SJCRH30 (cell line): Measurements from ENCODE around the gene RPS24. TPM values are rescaled to one million over a fixed set of nuclear protein-coding genes. Genes with fewer than 3 reads are reported as not detected.
"Not testable (repeated sequence)": the region's sequence is repeated elsewhere in the genome, so short reads cannot be mapped to it uniquely, and the experiment has no call there.

Source experiments
- DNase-seq, 2 experiments: peaks; one replicate each; pipeline ENCODE4 v3.0.0-alpha.2; 2015 to 2020
- H3K27ac ChIP-seq: fragments of 250-450 bp; sonication (Bioruptor Pico); 2 replicates; pipeline ENCODE4 v1.5.1; 2020; ENCODE audit warnings: mild to moderate bottlenecking, moderate library complexity
- H3K27me3 ChIP-seq: fragments of 250-450 bp; sonication (Bioruptor Pico); 2 replicates; pipeline ENCODE4 v1.5.1; 2020; ENCODE audit warnings: mild to moderate bottlenecking, moderate library complexity
- H3K36me3 ChIP-seq: fragments of 250-450 bp; sonication (Bioruptor Pico); 2 replicates; pipeline ENCODE4 v1.5.1; 2020; ENCODE audit warnings: mild to moderate bottlenecking, moderate library complexity
- H3K4me1 ChIP-seq: fragments of 250-450 bp; sonication (Bioruptor Pico); 2 replicates; pipeline ENCODE4 v1.5.1; 2020; ENCODE audit warnings: mild to moderate bottlenecking, moderate library complexity
- H3K4me3 ChIP-seq: fragments of 250-450 bp; sonication (Bioruptor Pico); 2 replicates; pipeline ENCODE4 v1.5.1; 2020; ENCODE audit warnings: mild to moderate bottlenecking, moderate library complexity
- H3K9me3 ChIP-seq: fragments of 250-450 bp; sonication (Bioruptor Pico); replicated peaks from 2 replicates; pipeline ENCODE4 v1.5.1; 2020; ENCODE audit warnings: mild to moderate bottlenecking, moderate library complexity
- total RNA-seq: library from RNA; depleted of rRNA; stranded (reverse); fragments of >200 nt; shearing (Covaris generic); gene quantifications from 2 replicates; pipeline ENCODE4 v1.2.3, GENCODE V29; 2014; rRNA removed

RPS24 gene
- 5,195 and 6,145 TPM in 2 replicates for total RNA-seq

- Histone ChIP-seq H3K27ac (peak within 1 kb of the TSS; percentile 67), H3K4me3 (peak within 1 kb of the TSS; percentile 73), H3K9me3 (no peaks in the 10 kb centered on the region), H3K4me1 (peaks cover 11% of the 10 kb centered on the region), H3K36me3 (peaks cover 46% of the 10 kb centered on the region), H3K27me3 (no peaks in the 10 kb centered on the region)
- peak; percentile 95 to 98 for DNase-seq
These were observed at the start of gene RPS24 for GRCh38 chr10:78033637-78034470. Gene RPS24, plus strand, starts transcription at chr10:78033863. Its CDS starts 39 bp downstream, at chr10:78033902.

- H3K4me1 ChIP-seq = no peaks in the 10 kb centered on the region
- H3K9me3 ChIP-seq = no peaks in the 10 kb centered on the region
- H3K36me3 ChIP-seq = peaks cover 61% of the 10 kb centered on the region
- H3K27me3 ChIP-seq = no peaks in the 10 kb centered on the region
- H3K27ac ChIP-seq = no peak overlapping the region
- H3K4me3 ChIP-seq = no peak overlapping the region
- DNase-seq = no peak
These were observed 48.7 kb upstream of the RPS24 start for GRCh38 chr10:77984986-77985385.

- H3K36me3 ChIP-seq = peaks cover 64% of the 10 kb centered on the region
- no peak for DNase-seq
- H3K27me3 ChIP-seq = no peaks in the 10 kb centered on the region
- H3K4me1 ChIP-seq = no peaks in the 10 kb centered on the region
- H3K27ac ChIP-seq = no peak overlapping the region
- H3K9me3 ChIP-seq = no peaks in the 10 kb centered on the region
- no peak overlapping the region for H3K4me3 ChIP-seq
These were observed 45.9 kb upstream of the RPS24 start for GRCh38 chr10:77987671-77988255.

GRCh38 chr10:77989081-77989724 is 44.5 kb upstream of the RPS24 start:
- no peak overlapping the region for H3K27ac ChIP-seq
- peaks cover 65% of the 10 kb centered on the region for H3K36me3 ChIP-seq
- H3K4me3 ChIP-seq = no peak overlapping the region
- H3K4me1 ChIP-seq = no peaks in the 10 kb centered on the region
- H3K9me3 ChIP-seq = no peaks in the 10 kb centered on the region
- no peaks in the 10 kb centered on the region for H3K27me3 ChIP-seq
- no peak for DNase-seq

GRCh38 chr10:77993620-77994019 is 40.0 kb upstream of the RPS24 start:
- Histone ChIP-seq H3K27me3 (no peaks in the 10 kb centered on the region), H3K27ac (no peak overlapping the region), H3K36me3 (peaks cover 58% of the 10 kb centered on the region), H3K4me3 (no peak overlapping the region), H3K9me3 (no peaks in the 10 kb centered on the region), H3K4me1 (no peaks in the 10 kb centered on the region)
- peak in 1 of 2 experiments; percentile 10 for DNase-seq

- not testable (repeated sequence) for H3K9me3 ChIP-seq, DNase-seq, H3K27me3 ChIP-seq, H3K4me1 ChIP-seq, H3K27ac ChIP-seq, H3K4me3 ChIP-seq
- H3K36me3 ChIP-seq = peaks cover 58% of the 10 kb centered on the region
These were observed 34.9 kb upstream of the RPS24 start for GRCh38 chr10:77998780-77999179.

- Histone ChIP-seq H3K36me3 (peaks cover 65% of the 10 kb centered on the region), H3K4me1 (no peaks in the 10 kb centered on the region), H3K27ac (no peak overlapping the region), H3K27me3 (no peaks in the 10 kb centered on the region), H3K9me3 (no peaks in the 10 kb centered on the region), H3K4me3 (no peak overlapping the region)
- no peak for DNase-seq
These were observed 33.5 kb upstream of the RPS24 start for GRCh38 chr10:78000206-78000605.

- Histone ChIP-seq H3K27ac (no peak overlapping the region), H3K36me3 (peaks cover 72% of the 10 kb centered on the region), H3K4me3 (no peak overlapping the region), H3K27me3 (no peaks in the 10 kb centered on the region), H3K4me1 (no peaks in the 10 kb centered on the region), H3K9me3 (no peaks in the 10 kb centered on the region)
- no peak for DNase-seq
These were observed 32.6 kb upstream of the RPS24 start for GRCh38 chr10:78000956-78001472.

GRCh38 chr10:78002541-78003288 is 30.9 kb upstream of the RPS24 start:
- no peak overlapping the region for H3K4me3 ChIP-seq
- no peaks in the 10 kb centered on the region for H3K4me1 ChIP-seq
- no peaks in the 10 kb centered on the region for H3K9me3 ChIP-seq
- no peak for DNase-seq
- H3K36me3 ChIP-seq = peaks cover 83% of the 10 kb centered on the region
- no peak overlapping the region for H3K27ac ChIP-seq
- H3K27me3 ChIP-seq = no peaks in the 10 kb centered on the region

- Histone ChIP-seq H3K27ac (no peak overlapping the region), H3K4me1 (no peaks in the 10 kb centered on the region), H3K27me3 (no peaks in the 10 kb centered on the region), H3K9me3 (no peaks in the 10 kb centered on the region), H3K4me3 (no peak overlapping the region), H3K36me3 (peaks cover 76% of the 10 kb centered on the region)
- no peak for DNase-seq
These were observed 29.2 kb upstream of the RPS24 start for GRCh38 chr10:78004215-78005026.

GRCh38 chr10:78007172-78007571 is 26.5 kb upstream of the RPS24 start:
- Histone ChIP-seq H3K27me3 (no peaks in the 10 kb centered on the region), H3K36me3 (peaks cover 72% of the 10 kb centered on the region), H3K4me1 (no peaks in the 10 kb centered on the region), H3K27ac (no peak overlapping the region), H3K4me3 (no peak overlapping the region), H3K9me3 (no peaks in the 10 kb centered on the region)
- no peak for DNase-seq

GRCh38 chr10:78009662-78010061 is 24.0 kb upstream of the RPS24 start:
- Histone ChIP-seq H3K27ac (no peak overlapping the region), H3K4me3 (no peak overlapping the region), H3K27me3 (no peaks in the 10 kb centered on the region), H3K36me3 (peaks cover 68% of the 10 kb centered on the region), H3K4me1 (no peaks in the 10 kb centered on the region), H3K9me3 (no peaks in the 10 kb centered on the region)
- DNase-seq = no peak

GRCh38 chr10:78010278-78010677 is 23.4 kb upstream of the RPS24 start:
- Histone ChIP-seq H3K36me3 (peaks cover 68% of the 10 kb centered on the region), H3K9me3 (no peaks in the 10 kb centered on the region), H3K4me3 (no peak overlapping the region), H3K4me1 (no peaks in the 10 kb centered on the region), H3K27ac (no peak overlapping the region), H3K27me3 (no peaks in the 10 kb centered on the region)
- DNase-seq = no peak

- Histone ChIP-seq H3K9me3 (no peaks in the 10 kb centered on the region), H3K27ac (no peak overlapping the region), H3K36me3 (peaks cover 68% of the 10 kb centered on the region), H3K4me1 (no peaks in the 10 kb centered on the region), H3K4me3 (no peak overlapping the region), H3K27me3 (no peaks in the 10 kb centered on the region)
- no peak for DNase-seq
These were observed 22.6 kb upstream of the RPS24 start for GRCh38 chr10:78011065-78011464.
